ENCODE data around the gene DCT. TPM values are rescaled to one million over a fixed set of nuclear protein-coding genes. Genes with fewer than 3 reads are reported as not detected.
"Not testable (repeated sequence)": the region's sequence is repeated elsewhere in the genome, so short reads cannot be mapped to it uniquely, and the experiment has no call there.

Gene DCT
- total RNA-seq, 1 donor from 2014 or later, result not detected

GRCh38 chr13:94515911-94516310 is 36.4 kb upstream of the DCT start:
- FAIRE-seq, result no peak

GRCh38 chr13:94515374-94515773 is 35.9 kb upstream of the DCT start:
- Histone ChIP-seq H3K27me3 (ENCODE audit: control insufficient read depth, insufficient read depth, low read length) (no peaks in the 10 kb centered on the region), H3K36me3 (ENCODE audit: control insufficient read depth, insufficient read depth, low read length) (no peaks in the 10 kb centered on the region), H3K4me3 (ENCODE audit: low read depth, low read length) (no peak overlapping the region)
- DNase-seq (ENCODE audit: low read depth) (no peak), FAIRE-seq (no peak)
- TF ChIP-seq CTCF (IDR thresholded peaks at IDR 0.05; ENCODE audit: insufficient read depth, low read length, severe bottlenecking), result no peak

More at GRCh38 chr13:94515911-94516310, 36.4 kb upstream of the DCT start:
- Histone ChIP-seq H3K36me3 (ENCODE audit: control insufficient read depth, insufficient read depth, low read length) (no peaks in the 10 kb centered on the region), H3K4me3 (ENCODE audit: low read depth, low read length) (no peak overlapping the region), H3K27me3 (ENCODE audit: control insufficient read depth, insufficient read depth, low read length) (no peaks in the 10 kb centered on the region)
- TF ChIP-seq CTCF (IDR thresholded peaks at IDR 0.05; ENCODE audit: insufficient read depth, low read length, severe bottlenecking), result no peak
- no peak for DNase-seq (ENCODE audit: low read depth)

GRCh38 chr13:94513026-94513425 is 33.5 kb upstream of the DCT start:
- no peaks in the 10 kb centered on the region for H3K27me3 ChIP-seq (ENCODE audit: control insufficient read depth, insufficient read depth, low read length)
- H3K36me3 ChIP-seq (ENCODE audit: control insufficient read depth, insufficient read depth, low read length), result no peaks in the 10 kb centered on the region
- no peak for DNase-seq (ENCODE audit: low read depth)
- H3K4me3 ChIP-seq (ENCODE audit: low read depth, low read length), result no peak overlapping the region
- FAIRE-seq, result no peak
- no peak for TF ChIP-seq CTCF (IDR thresholded peaks at IDR 0.05; ENCODE audit: insufficient read depth, low read length, severe bottlenecking)

- no peak for TF ChIP-seq CTCF (IDR thresholded peaks at IDR 0.05; ENCODE audit: insufficient read depth, low read length, severe bottlenecking)
- DNase-seq (ENCODE audit: low read depth) (no peak), FAIRE-seq (no peak)
- no peak overlapping the region for H3K4me3 ChIP-seq (ENCODE audit: low read depth, low read length)
- H3K27me3 ChIP-seq (ENCODE audit: control insufficient read depth, insufficient read depth, low read length), result no peaks in the 10 kb centered on the region
- no peaks in the 10 kb centered on the region for H3K36me3 ChIP-seq (ENCODE audit: control insufficient read depth, insufficient read depth, low read length)
These were observed 26.2 kb upstream of the DCT start for GRCh38 chr13:94505730-94506129.

GRCh38 chr13:94503851-94504250 is 24.4 kb upstream of the DCT start:
- DNase-seq (ENCODE audit: low read depth) (no peak), FAIRE-seq (no peak)

GRCh38 chr13:94498831-94499230 is 19.3 kb upstream of the DCT start:
- not testable (repeated sequence) for H3K4me3 ChIP-seq (ENCODE audit: low read depth, low read length); FAIRE-seq; DNase-seq (ENCODE audit: low read depth); H3K36me3 ChIP-seq (ENCODE audit: control insufficient read depth, insufficient read depth, low read length); H3K27me3 ChIP-seq (ENCODE audit: control insufficient read depth, insufficient read depth, low read length)

More at GRCh38 chr13:94503851-94504250, 24.4 kb upstream of the DCT start:
- Histone ChIP-seq H3K36me3 (ENCODE audit: control insufficient read depth, insufficient read depth, low read length) (no peaks in the 10 kb centered on the region), H3K27me3 (ENCODE audit: control insufficient read depth, insufficient read depth, low read length) (no peaks in the 10 kb centered on the region), H3K4me3 (ENCODE audit: low read depth, low read length) (no peak overlapping the region)
- no peak for TF ChIP-seq CTCF (IDR thresholded peaks at IDR 0.05; ENCODE audit: insufficient read depth, low read length, severe bottlenecking)
